ENCODE results near the gene PDLIM4. TPM values are rescaled to one million over a fixed set of nuclear protein-coding genes. Genes with fewer than 3 reads are reported as not detected.

PDLIM4 gene
- polyA plus RNA-seq, 1 donor from 2014 or later, result not detected

GRCh38 chr5:132270335-132270665 lies 12.8 kb downstream of the PDLIM4 start:
- Histone ChIP-seq H3F3A (ENCODE audit: insufficient read depth, low read length, poor library complexity, severe bottlenecking) (no peaks in the 10 kb centered on the region), H3K27me3 (ENCODE audit: insufficient read depth, low read depth, low read length) (no peaks in the 10 kb centered on the region), H4K20me1 (ENCODE audit: insufficient read depth) (no peaks in the 10 kb centered on the region), H3K4me3 (ENCODE audit: low read length) (no peak overlapping the region), H2AFZ (ENCODE audit: low read depth, low read length) (no peak overlapping the region), H3K36me3 (ENCODE audit: insufficient read depth, low read length) (no peaks in the 10 kb centered on the region), H3K4me2 (ENCODE audit: low read length) (no peak overlapping the region), H3K9ac (ENCODE audit: low read length) (no peak overlapping the region), H3K9me3 (ENCODE audit: low read length) (no peaks in the 10 kb centered on the region), H3K27ac (ENCODE audit: low read length) (no peak overlapping the region), H3K9me2 (ENCODE audit: insufficient read depth, low read length) (no peaks in the 10 kb centered on the region), H3K79me2 (replicated peaks; ENCODE audit: insufficient read depth, low read length) (no peaks in the 10 kb centered on the region)
- TF ChIP-seq POLR2AphosphoS5 (IDR thresholded peaks at IDR 0.05) (no peak), EP300 (conservative IDR thresholded peaks at IDR 0.05; ENCODE audit: poor library complexity, severe bottlenecking) (no peak), CTCF (IDR thresholded peaks at IDR 0.05; ENCODE audit: poor library complexity, severe bottlenecking) (no peak), RAD21 (conservative IDR thresholded peaks at IDR 0.05) (no peak), MXI1 (conservative IDR thresholded peaks at IDR 0.05; ENCODE audit: poor library complexity, severe bottlenecking) (no peak), TAF1 (IDR thresholded peaks at IDR 0.05; ENCODE audit: low read depth) (no peak), EZH2 (IDR thresholded peaks at IDR 0.05; ENCODE audit: borderline replicate concordance, insufficient read depth, low read length, poor library complexity, severe bottlenecking) (no peak), REST (IDR thresholded peaks at IDR 0.05; ENCODE audit: borderline replicate concordance) (no peak), SMC3 (conservative IDR thresholded peaks at IDR 0.05; ENCODE audit: poor library complexity) (no peak)

- H3K4me2 ChIP-seq (ENCODE audit: low read length), result no peak overlapping the region
- TF ChIP-seq EP300 (conservative IDR thresholded peaks at IDR 0.05; ENCODE audit: poor library complexity, severe bottlenecking) (no peak), POLR2AphosphoS5 (IDR thresholded peaks at IDR 0.05) (no peak), REST (IDR thresholded peaks at IDR 0.05; ENCODE audit: borderline replicate concordance) (no peak)
- H4K20me1 ChIP-seq (ENCODE audit: insufficient read depth), result no peaks in the 10 kb centered on the region
- no peak overlapping the region for H3K4me3 ChIP-seq (ENCODE audit: low read length)
- H3K27me3 ChIP-seq (ENCODE audit: insufficient read depth, low read depth, low read length), result no peaks in the 10 kb centered on the region
- no peak overlapping the region for H3K27ac ChIP-seq (ENCODE audit: low read length)
- no peaks in the 10 kb centered on the region for H3K9me2 ChIP-seq (ENCODE audit: insufficient read depth, low read length)
- H3K79me2 ChIP-seq (replicated peaks; ENCODE audit: insufficient read depth, low read length), result no peaks in the 10 kb centered on the region
- no peaks in the 10 kb centered on the region for H3F3A ChIP-seq (ENCODE audit: insufficient read depth, low read length, poor library complexity, severe bottlenecking)
- no peak overlapping the region for H3K9ac ChIP-seq (ENCODE audit: low read length)
- H3K36me3 ChIP-seq (ENCODE audit: insufficient read depth, low read length), result no peaks in the 10 kb centered on the region
- no peaks in the 10 kb centered on the region for H3K9me3 ChIP-seq (ENCODE audit: low read length)
- H2AFZ ChIP-seq (ENCODE audit: low read depth, low read length), result no peak overlapping the region
Measured at GRCh38 chr5:132270706-132271105, 13.2 kb downstream of the PDLIM4 start.

Measured in neural cell (in vitro differentiated cells).